Upper lobe of right lung (tissue), 1 donor: ENCODE results near the gene RGR. TPM values are rescaled to one million over a fixed set of nuclear protein-coding genes. Genes with fewer than 3 reads are reported as not detected.

Source experiments
- ATAC-seq: fragments of 200-7000 bp; cut with Tn5 transposase; one replicate; pipeline ENCODE4 v1.9.1; 2020; ENCODE audit warnings: mild to moderate bottlenecking, moderate library complexity
- DNase-seq: peaks from one replicate; pipeline ENCODE4 v3.0.0-alpha.2; 2020
- H3K27ac ChIP-seq: fragments of 200-600 bp; one replicate; pipeline ENCODE4 v1.8.0; 2022
- H3K27me3 ChIP-seq: fragments of 200-600 bp; one replicate; pipeline ENCODE4 v1.8.0; 2022; ENCODE audit warnings: mild to moderate bottlenecking
- H3K36me3 ChIP-seq: fragments of 200-600 bp; one replicate; pipeline ENCODE4 v1.8.0; 2022
- H3K4me1 ChIP-seq: fragments of 200-600 bp; one replicate; pipeline ENCODE4 v1.8.0; 2022
- H3K4me3 ChIP-seq: fragments of 200-600 bp; one replicate; pipeline ENCODE4 v1.8.0; 2022; ENCODE audit warnings: mild to moderate bottlenecking
- H3K9me3 ChIP-seq: fragments of 200-600 bp; one replicate; pipeline ENCODE4 v1.8.0; 2022
- intact Hi-C: fragments of 100-400 bp; cut with DNase I; formaldehyde crosslinking; loops from one replicate; pipeline ENCODE4 v1.11.0; 2022
- total RNA-seq: library from RNA; stranded (reverse); fragmentation: NEBNext Ultra II Directional; extraction: Animal tissue kit (Norgen Biotek cat#: 25700); gene quantifications from one replicate; pipeline ENCODE4 v1.2.1, GENCODE V29; 2021
- TF ChIP-seq, protein P1 (sequence below): fragments of 200-600 bp; IDR thresholded peaks from one replicate; pipeline ENCODE4 v1.8.0; 2022; ENCODE audit warnings: antibody characterized with exemption
- donor health status: DM: no; HTN: yes; CAD: no; lungs with severe emphysema.

The RGR gene
- total RNA-seq, 1 donor from 2014 or later: 0.41 TPM

DNA sequence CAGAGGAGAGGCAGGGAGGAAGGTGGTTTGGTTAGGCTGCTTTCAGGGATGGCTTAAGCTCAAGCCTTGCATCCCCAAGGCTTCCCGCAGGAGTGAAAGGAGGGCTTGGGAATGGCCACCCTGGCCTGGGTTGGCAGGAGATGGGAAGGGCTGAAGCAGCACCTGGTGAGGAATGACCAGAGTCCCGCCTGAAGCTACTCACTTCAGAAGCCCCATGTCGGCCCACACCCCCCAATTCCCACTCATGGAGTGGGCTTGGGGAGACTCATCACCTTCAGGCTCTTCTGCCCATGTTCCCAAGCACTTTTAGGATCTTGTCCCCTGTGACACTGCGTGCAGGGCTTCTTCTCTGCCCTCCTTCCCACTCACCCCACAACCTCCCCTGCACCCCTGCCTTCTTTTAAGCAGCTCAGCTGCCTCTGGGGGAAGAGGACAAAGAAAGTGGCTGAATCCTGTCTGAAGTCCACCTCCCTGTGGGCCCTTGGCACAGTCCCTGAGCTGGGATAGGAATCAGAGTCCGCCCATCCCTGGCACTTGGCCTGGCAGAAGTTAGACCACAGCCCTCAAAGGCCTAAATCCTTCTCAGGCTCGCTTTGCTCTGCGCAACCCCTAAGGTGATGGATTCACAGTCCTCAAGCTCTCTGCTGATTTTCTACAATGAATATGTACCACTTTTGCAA lies 16.5 kb downstream of the RGR start:
- H3K9me3 ChIP-seq: no peaks in the 10 kb centered on the region
- no peak overlapping the region for H3K4me3 ChIP-seq
- peaks cover 8% of the 10 kb centered on the region for H3K27me3 ChIP-seq
- H3K4me1 ChIP-seq: peaks cover 4% of the 10 kb centered on the region
- intact Hi-C loops: loop anchor here (10.0 kb wide), 1 partner anchor 103 kb away; no protein-coding TSS in a partner anchor
- no peaks in the 10 kb centered on the region for H3K36me3 ChIP-seq
- DNase-seq (no peak), ATAC-seq (no peak)
- TF ChIP-seq, protein P1, sequence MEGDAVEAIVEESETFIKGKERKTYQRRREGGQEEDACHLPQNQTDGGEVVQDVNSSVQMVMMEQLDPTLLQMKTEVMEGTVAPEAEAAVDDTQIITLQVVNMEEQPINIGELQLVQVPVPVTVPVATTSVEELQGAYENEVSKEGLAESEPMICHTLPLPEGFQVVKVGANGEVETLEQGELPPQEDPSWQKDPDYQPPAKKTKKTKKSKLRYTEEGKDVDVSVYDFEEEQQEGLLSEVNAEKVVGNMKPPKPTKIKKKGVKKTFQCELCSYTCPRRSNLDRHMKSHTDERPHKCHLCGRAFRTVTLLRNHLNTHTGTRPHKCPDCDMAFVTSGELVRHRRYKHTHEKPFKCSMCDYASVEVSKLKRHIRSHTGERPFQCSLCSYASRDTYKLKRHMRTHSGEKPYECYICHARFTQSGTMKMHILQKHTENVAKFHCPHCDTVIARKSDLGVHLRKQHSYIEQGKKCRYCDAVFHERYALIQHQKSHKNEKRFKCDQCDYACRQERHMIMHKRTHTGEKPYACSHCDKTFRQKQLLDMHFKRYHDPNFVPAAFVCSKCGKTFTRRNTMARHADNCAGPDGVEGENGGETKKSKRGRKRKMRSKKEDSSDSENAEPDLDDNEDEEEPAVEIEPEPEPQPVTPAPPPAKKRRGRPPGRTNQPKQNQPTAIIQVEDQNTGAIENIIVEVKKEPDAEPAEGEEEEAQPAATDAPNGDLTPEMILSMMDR: no peak
- H3K27ac ChIP-seq: no peak overlapping the region

DNA sequence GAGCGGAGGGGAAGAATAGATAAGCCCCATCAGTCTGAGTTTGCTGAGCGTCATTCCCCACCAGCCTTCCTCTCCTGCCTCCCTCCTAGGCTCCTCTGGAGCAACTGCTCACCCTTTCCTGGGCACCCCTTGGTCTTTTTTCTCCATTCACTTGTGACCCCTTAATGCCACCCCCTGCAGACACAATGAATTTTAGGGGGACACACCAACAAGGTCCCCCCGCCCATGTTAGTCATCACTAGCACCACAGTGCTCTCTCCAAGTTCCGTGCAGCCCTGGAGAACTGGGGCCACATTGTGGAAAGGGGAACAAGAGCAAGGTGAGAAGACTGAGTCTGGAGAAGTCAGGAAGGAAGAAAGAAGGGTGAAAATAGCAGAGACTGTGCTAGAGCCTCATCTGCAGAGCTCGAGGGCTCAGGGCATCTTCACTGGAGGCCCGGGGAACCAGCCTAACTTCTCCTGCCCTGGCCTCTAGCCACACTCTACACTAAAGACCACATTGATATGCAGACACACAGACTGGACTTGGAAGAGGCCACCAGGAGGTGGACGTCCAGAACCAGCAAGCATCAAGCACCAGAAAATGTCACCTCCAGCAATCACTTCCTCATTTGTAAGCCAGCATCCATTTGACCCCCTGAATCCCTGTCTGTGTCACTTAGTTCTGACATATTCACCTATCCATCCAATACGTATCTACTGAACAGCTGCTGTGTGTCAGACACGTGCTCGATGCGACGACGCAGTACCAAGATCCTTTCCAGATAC lies 17.5 kb downstream of the RGR start:
- H3K9me3 ChIP-seq: no peaks in the 10 kb centered on the region
- H3K27me3 ChIP-seq: peaks cover 3% of the 10 kb centered on the region
- ATAC-seq (no peak), DNase-seq (no peak)
- TF ChIP-seq, protein P1: no peak
- intact Hi-C loops: loop anchor here (10.0 kb wide), 1 partner anchor 102 kb away; no protein-coding TSS in a partner anchor
- H3K27ac ChIP-seq: no peak overlapping the region
- H3K36me3 ChIP-seq: no peaks in the 10 kb centered on the region
- H3K4me3 ChIP-seq: no peak overlapping the region
- peaks cover 4% of the 10 kb centered on the region for H3K4me1 ChIP-seq

DNA sequence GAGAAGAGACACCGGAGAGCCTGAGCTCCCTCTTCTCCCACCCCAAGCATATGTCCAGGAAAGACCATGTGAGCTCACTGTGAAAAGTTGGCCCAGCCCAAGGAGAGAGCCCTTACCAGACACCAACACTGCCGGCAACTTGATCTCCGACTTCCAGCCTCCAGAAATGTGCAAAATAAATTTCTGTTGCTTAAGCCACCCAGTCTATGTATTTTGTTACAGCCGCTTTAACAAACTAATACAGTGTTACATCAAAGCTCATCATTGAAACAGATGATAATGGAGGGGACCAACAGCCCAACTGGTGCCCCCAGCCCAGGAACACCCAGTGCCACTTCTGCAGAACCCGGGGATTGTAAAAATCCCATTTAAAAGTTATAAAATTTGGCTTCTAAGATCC lies 18.9 kb downstream of the RGR start:
- Histone ChIP-seq H3K27me3 (no peaks in the 10 kb centered on the region), H3K27ac (no peak overlapping the region), H3K4me3 (no peak overlapping the region), H3K36me3 (no peaks in the 10 kb centered on the region), H3K4me1 (peaks cover 4% of the 10 kb centered on the region), H3K9me3 (no peaks in the 10 kb centered on the region)
- TF ChIP-seq, protein P1: no peak
- DNase-seq (no peak), ATAC-seq (no peak)
- intact Hi-C loops: loop anchor here (10.0 kb wide), 1 partner anchor 101 kb away; no protein-coding TSS in a partner anchor

DNA sequence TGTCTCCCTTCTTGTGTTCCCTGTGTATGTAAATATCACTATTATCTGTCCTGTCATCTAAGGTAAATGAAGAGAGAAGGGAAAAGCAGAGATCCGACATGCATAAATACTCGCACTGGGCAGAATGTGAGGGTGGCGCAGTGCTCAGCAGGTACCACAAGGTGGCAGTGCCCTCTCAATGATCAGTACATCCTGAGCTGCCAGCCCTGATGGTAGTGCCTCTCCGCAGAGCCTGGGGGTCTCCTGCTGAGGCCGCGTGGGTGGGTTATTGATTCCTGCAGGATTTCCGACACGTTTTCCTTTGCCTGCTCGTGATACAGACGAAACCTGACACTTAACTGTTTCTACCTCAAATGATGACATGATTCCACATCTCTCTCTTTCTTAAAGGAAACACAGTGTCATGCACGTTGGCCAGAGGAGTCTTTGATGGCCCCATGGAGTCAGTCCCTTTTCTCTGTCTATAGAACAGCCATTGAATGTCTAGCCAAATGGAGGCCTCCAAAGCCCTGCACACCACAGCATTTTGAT lies 19.8 kb downstream of the RGR start:
- Histone ChIP-seq H3K27ac (no peak overlapping the region), H3K36me3 (no peaks in the 10 kb centered on the region), H3K9me3 (no peaks in the 10 kb centered on the region), H3K4me1 (peaks cover 4% of the 10 kb centered on the region), H3K27me3 (no peaks in the 10 kb centered on the region), H3K4me3 (no peak overlapping the region)
- TF ChIP-seq, protein P1: peak; percentile 96
- DNase-seq (peak; percentile 77), ATAC-seq (peak; percentile 94)
- intact Hi-C loops: loop anchor here (5.0 to 10.0 kb wide), 2 partner anchors 100 to 273 kb away; no protein-coding TSS in a partner anchor

DNA sequence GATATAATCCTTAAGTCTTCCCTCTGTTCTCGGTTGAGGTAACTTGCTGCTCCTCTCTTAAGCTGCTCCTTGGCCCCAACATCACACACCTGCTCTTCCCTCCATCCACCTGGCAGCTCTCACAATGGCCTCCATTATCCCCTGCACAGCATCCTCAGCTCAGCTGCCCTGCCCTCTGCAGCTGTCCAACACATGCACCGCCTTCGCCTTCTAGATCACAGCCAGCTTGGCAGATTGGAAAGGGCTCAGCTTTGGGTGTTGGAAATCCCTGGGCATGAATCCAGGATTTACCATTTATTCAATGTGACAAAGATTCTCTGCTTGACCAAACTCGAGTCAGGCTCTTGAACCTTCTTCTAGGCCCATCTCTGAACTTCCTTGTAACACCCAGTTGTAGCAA lies 20.6 kb downstream of the RGR start:
- TF ChIP-seq, protein P1: no peak
- H3K9me3 ChIP-seq: no peaks in the 10 kb centered on the region
- H3K27me3 ChIP-seq: no peaks in the 10 kb centered on the region
- peaks cover 4% of the 10 kb centered on the region for H3K4me1 ChIP-seq
- intact Hi-C loops: loop anchor here (5.0 to 10.0 kb wide), 2 partner anchors 99 to 272 kb away; no protein-coding TSS in a partner anchor
- no peak overlapping the region for H3K27ac ChIP-seq
- H3K4me3 ChIP-seq: no peak overlapping the region
- no peak for ATAC-seq
- no peaks in the 10 kb centered on the region for H3K36me3 ChIP-seq
- no peak for DNase-seq
